GM21447 (cell line): Measurements from ENCODE around the gene ING3.

Source experiments
- ATAC-seq: cut with Tn5 transposase; IDR thresholded peaks from one replicate; pipeline ENCODE4 v1.9.1; 2021; ENCODE audit not compliant: unreplicated experiment

Gene ING3, protein sequence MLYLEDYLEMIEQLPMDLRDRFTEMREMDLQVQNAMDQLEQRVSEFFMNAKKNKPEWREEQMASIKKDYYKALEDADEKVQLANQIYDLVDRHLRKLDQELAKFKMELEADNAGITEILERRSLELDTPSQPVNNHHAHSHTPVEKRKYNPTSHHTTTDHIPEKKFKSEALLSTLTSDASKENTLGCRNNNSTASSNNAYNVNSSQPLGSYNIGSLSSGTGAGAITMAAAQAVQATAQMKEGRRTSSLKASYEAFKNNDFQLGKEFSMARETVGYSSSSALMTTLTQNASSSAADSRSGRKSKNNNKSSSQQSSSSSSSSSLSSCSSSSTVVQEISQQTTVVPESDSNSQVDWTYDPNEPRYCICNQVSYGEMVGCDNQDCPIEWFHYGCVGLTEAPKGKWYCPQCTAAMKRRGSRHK

DNA sequence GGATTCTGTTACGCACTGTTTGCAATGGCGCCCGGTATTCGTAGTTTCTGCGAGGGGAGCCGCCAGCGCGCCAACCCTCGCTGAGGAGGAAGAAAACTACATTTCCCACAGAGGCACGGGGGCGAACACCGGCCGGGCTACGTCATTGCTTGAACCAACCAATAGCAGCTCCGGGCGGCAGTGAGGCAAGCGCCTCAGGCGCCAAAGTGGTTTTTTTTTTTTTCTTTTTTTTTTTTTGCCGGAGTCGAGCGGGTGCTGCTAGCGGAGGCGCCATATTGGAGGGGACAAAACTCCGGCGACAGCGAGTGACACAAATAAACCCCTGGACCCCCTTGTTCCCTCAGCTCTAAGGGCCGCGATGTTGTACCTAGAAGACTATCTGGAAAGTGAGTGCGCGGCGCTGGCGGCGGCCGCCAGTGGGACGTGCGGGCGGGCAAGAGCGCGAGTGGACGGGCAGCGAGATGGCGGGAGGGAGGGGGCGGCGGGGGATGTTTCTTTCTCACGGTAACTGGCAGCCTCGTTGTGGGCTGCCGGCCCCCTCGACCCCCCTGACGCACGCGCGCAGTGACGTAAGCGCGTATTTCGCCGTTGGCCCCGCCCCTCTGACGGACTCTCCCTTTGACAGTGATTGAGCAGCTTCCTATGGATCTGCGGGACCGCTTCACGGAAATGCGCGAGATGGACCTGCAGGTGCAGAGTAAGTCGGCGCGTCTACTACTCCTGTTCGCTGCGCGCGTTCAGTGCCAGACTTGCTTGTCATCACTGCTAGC is at the start of gene ING3:
Gene ING3, plus strand, starts transcription at position 239 of the 770 bp plus-strand sequence. Its CDS starts 120 bp downstream, at position 359.
- ATAC-seq = peak; percentile 96

GRCh38 chr7:120915314-120916105 is 35.1 kb upstream of the ING3 start:
- ATAC-seq = no peak

DNA sequence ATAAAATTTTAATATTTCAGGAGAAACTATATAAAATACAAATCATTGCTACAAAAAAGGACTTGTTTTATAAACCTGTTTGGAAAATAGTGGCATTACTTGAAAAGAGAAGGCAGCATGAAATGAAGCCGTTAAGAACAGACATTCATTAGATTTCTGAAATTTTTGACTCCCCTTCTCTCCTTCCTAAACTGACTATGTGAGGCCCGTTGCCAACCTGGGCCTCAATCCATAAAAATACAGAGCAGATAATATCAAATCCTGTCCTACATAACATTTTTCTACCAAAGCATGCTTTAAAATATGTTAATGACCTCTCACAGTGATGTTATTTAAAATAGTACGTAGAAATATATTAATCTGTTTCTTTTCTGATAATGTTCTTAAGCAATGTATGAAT is 34.5 kb upstream of the ING3 start:
- no peak for ATAC-seq

GRCh38 chr7:120916538-120916937 is 34.0 kb upstream of the ING3 start:
- ATAC-seq = no peak

DNA sequence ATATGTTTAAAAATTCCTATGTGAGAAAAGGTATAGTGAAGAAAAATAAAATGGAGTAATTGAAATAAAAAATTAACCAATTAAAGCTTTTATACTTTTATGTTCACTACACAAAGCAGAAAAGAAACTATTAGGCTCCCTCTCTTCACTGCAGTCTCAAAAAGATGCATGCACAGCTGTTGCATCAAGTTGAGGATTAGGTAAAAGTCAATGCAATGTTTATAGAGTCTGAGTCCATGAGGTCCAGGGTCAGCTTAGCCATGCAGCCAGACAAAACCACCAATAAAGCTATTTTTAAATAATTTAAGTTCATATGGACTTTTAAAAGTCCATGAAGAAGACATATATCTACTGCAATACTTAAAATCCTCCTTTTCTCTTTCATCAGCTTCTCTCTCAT is 31.1 kb upstream of the ING3 start:
- no peak for ATAC-seq

DNA sequence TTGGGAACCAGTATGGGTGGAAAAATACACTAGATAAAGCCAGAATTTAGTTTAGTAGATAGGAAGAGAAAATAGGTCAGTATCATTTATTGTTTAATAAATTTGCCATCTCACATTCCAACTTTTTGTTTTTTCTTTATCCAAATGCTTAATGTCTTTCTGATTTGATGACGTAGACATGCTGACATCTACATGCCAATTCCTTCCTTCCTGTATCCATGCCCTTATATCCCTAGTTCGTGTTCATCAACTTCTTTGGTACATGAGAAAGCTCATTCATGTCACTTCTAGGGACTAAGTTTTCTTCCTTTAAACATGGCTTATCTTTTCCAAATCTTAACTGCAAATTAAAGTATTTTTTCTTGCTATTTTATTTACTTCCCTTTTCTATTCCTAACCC is 30.5 kb upstream of the ING3 start:
- no peak for ATAC-seq

- ATAC-seq = no peak
Observed at GRCh38 chr7:120920591-120921274, 29.8 kb upstream of the ING3 start.

DNA sequence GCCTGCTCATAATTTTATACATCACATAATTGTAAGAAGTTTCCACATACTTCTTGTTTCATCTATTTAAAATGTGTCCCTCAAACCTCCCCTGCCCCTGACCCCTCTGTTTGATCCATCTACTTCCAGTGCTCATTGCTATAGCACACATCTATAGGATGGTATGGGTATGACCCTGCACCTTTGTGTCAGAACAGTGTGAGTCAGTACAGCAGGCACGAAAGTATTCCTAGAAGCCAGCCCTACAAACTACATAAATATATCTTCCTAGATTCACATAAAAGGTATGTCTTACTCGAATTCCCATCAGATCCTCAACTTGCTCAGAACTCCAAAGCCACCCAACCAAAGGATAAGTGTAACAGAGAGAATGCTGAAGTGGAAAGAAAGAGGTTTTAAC is 25.7 kb upstream of the ING3 start:
- no peak for ATAC-seq

DNA sequence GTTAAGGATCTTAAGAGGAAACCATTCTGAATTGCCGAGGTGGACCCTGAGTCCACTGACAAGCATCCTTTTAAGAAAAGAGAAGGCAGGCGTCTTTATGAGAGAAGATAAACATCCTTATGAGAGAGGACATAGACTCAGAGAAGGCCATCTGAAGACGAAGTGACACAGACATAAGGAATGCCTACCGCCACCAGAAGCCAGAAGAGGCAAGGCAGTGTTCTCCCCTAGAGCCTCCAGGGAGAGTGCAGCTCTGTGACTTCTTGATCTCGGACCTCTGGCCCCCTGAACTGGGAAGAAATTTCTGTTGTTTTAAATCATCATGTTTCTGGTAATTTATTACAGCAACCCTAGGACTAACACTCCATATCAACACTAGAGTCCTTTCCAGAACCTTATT is 25.2 kb upstream of the ING3 start:
- no peak for ATAC-seq

GRCh38 chr7:120926943-120927346 is 23.6 kb upstream of the ING3 start:
- ATAC-seq = no peak

- ATAC-seq = peak; percentile 87
Observed at GRCh38 chr7:120927454-120928103, 23.0 kb upstream of the ING3 start.

- ATAC-seq = no peak
Observed at GRCh38 chr7:120931243-120931642, 19.3 kb upstream of the ING3 start.

DNA sequence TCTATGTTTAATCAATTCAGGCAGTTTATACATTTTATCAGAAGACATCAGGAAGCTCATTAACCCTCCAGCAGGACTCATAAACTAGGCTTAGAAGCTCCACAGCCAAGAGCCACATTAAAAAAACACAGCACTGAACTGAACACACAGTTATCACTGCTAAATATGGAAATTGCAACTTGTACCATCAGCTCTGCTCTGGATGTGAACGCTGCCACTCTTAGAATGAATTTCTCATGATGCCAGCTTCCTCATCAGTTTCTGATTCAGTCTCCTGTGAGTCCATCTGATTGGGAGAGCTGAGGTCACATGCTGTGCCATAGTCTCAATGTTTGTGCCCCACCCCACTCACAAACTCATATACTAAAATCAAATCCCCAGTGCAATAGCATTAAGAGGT is 17.1 kb upstream of the ING3 start:
- ATAC-seq = no peak

GRCh38 chr7:120939345-120939744 is 11.2 kb upstream of the ING3 start:
- no peak for ATAC-seq

DNA sequence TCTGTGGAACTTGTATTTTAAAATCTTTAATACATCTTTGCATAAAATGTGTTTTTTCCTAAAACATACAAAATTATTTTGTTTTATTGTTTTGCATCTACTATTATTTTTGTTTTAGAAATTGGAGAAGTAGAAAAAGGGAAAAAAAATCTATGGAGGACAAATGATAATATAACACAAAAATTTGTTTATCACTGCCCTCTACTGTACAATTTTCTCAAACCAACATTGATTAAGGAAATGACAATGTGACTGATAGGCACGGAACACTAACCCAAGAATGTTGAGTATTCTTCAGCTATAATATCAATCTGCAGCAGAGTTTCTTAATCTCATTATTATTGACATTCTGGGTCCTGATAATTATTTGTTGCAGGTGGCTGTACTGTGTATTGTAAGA is 9.5 kb upstream of the ING3 start:
- ATAC-seq = no peak

DNA sequence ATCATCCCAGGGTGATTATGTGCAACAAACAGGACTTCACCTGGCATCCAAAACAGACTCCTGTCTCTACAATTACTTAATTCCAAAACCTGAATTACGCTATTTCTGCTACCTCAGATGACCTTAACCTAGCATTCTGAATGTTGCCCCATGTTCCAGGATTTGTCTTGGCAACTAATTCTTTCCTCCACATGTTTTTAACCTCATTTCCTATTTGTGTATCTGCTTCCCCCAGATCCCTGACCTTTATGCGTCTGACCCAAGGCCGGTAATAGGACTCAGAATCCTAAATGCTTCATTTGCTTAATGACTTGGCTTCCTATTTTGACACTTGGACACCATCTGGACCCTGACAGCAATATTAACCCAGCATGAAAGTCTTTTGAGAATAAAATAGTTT is 8.7 kb upstream of the ING3 start:
- ATAC-seq = no peak

DNA sequence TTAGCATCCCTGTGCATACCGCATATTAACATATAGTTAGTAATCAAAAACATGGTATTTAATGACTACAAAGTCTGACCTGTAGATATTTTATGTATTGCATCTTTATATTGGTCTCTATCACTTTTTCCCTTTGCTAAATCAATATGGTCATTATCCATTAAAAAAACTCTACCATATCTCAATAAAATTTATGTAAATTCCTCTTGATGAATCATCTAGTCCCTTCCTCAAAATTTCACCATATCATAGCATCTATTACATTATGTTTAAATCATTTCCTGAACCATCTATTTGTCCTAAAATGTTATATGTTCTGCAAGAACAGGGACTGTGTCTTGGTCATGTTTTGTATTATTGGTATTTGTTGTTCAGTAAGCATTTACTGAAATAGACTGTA is 7.7 kb upstream of the ING3 start:
- no peak for ATAC-seq

GRCh38 chr7:120944826-120945562 is 5.6 kb upstream of the ING3 start:
- no peak for ATAC-seq

GRCh38 chr7:120947980-120948379 is 2.6 kb upstream of the ING3 start:
- ATAC-seq = no peak
